GM21367 (cell line): ENCODE measurements around the gene FAM185A.
"Not testable (repeated sequence)": the region's sequence is repeated elsewhere in the genome, so short reads cannot be mapped to it uniquely, and the experiment has no call there.

ENCODE experiments used
- ATAC-seq: cut with Tn5 transposase; IDR thresholded peaks from one replicate; pipeline ENCODE4 v1.9.1; 2021; ENCODE audit not compliant: unreplicated experiment

Gene FAM185A

GRCh38 chr7:102776217-102776616 lies 27.4 kb downstream of the FAM185A start:
- ATAC-seq: not testable (repeated sequence)

GRCh38 chr7:102778663-102779062 lies 29.9 kb downstream of the FAM185A start:
- ATAC-seq: not testable (repeated sequence)

- not testable (repeated sequence) for ATAC-seq
These were observed 32.1 kb downstream of the FAM185A start for GRCh38 chr7:102780926-102781325.

- ATAC-seq: not testable (repeated sequence)
These were observed 40.0 kb downstream of the FAM185A start for GRCh38 chr7:102788770-102789169.

GRCh38 chr7:102790364-102791100 lies 41.7 kb downstream of the FAM185A start:
- ATAC-seq: not testable (repeated sequence)

- ATAC-seq: not testable (repeated sequence)
These were observed 42.6 kb downstream of the FAM185A start for GRCh38 chr7:102791367-102791766.

GRCh38 chr7:102791831-102792230 lies 43.0 kb downstream of the FAM185A start:
- not testable (repeated sequence) for ATAC-seq

- ATAC-seq: not testable (repeated sequence)
These were observed 45.8 kb downstream of the FAM185A start for GRCh38 chr7:102794567-102794966.

- not testable (repeated sequence) for ATAC-seq
These were observed 47.3 kb downstream of the FAM185A start for GRCh38 chr7:102795987-102796595.

- ATAC-seq: no peak
These were observed 57.8 kb downstream of the FAM185A start for GRCh38 chr7:102806613-102807012.

GRCh38 chr7:102810916-102811315 lies 62.1 kb downstream of the FAM185A start:
- no peak for ATAC-seq

GRCh38 chr7:102811942-102812678 lies 63.3 kb downstream of the FAM185A start:
- ATAC-seq: no peak

- ATAC-seq: no peak
These were observed 64.6 kb downstream of the FAM185A start for GRCh38 chr7:102813191-102814024.

- no peak for ATAC-seq
These were observed 65.2 kb downstream of the FAM185A start for GRCh38 chr7:102814025-102814471.

- no peak for ATAC-seq
These were observed 69.1 kb downstream of the FAM185A start for GRCh38 chr7:102817616-102818573.

GRCh38 chr7:102819151-102819550 lies 70.4 kb downstream of the FAM185A start:
- ATAC-seq: no peak

GRCh38 chr7:102821994-102822747 lies 73.4 kb downstream of the FAM185A start:
- ATAC-seq: no peak

GRCh38 chr7:102823390-102824119 lies 74.8 kb downstream of the FAM185A start:
- ATAC-seq: no peak
